ENCODE results near the gene ENDOV. TPM values are rescaled to one million over a fixed set of nuclear protein-coding genes. Genes with fewer than 3 reads are reported as not detected.

The ENDOV gene
- total RNA-seq, 1 experiment from 2014 or later: 60.1 TPM

DNA sequence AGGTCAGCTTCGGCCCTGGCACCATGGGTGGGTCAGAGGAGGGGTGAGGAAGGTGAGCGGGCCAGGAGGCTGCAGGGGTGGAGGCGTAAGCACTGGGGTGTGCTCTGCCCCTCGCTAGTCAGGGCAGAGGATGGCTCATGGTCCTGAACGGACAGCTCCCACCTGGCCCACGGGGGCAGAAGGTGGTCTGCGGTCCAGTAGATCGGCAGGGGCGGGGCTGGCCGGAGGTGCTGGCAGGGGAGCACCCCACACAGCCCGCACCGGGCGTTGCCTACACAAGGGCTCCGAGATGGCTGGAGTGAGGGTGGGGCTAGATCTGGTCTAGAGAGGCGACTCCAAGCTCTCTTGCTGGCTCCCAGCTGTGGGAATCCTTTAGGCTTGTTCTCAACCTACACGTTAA lies 53.3 kb downstream of the ENDOV start:
- no peak for DNase-seq (ENCODE audit: low spot score)

DNA sequence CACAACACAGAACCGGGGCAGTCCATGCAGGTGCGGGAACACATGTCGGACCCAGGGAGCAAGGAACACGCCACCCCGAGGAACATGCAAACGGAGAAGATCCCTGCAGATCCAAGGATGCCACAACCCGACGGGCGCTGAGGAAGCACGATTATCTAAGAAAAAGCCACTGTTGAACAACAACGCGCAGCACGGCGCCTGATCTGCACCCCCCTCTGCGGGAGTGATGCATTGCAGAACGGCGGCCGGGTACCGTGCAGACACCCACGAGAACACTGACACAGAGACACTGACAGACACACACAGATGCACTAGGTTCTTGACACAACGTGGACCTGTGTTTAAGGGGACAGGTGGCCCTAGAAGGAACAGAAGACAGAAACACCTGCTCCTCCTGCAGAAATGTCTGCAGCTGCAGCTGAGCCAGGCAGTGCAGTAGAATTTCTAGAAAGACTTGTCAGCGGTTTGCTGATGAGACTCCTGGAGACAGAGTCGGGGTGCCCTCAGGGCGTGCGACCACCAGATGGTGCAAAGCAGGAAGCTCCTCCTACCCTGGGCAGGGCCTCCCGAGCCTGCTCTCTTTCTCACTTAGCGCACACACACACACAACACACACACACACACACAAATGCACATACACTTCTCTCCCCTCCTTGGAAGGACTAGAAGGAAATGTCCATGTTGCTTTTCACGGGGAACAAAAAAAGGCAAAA lies 54.0 kb downstream of the ENDOV start:
- no peak for DNase-seq (ENCODE audit: low spot score)

DNA sequence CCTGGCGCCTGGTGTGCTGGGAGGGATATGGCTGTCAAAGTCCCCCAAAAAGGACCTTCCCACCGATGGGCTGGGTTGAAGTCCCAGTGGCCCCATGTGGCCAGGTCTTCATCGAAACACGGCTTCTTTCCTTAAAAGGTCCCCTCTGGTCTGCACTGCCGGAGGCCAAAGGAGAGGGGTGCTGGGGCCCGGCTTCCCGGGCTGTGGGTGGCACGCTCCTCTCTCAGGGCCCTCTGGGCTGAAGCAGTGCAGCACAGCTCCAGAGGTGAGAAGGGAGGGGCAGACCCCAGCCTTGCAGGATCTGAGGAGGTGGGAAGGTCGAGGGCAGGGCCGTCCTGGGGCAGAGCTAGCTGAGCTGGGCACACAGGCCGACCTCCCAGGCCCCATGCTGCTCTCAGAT lies 54.7 kb downstream of the ENDOV start:
- no peak for DNase-seq (ENCODE audit: low spot score)

DNA sequence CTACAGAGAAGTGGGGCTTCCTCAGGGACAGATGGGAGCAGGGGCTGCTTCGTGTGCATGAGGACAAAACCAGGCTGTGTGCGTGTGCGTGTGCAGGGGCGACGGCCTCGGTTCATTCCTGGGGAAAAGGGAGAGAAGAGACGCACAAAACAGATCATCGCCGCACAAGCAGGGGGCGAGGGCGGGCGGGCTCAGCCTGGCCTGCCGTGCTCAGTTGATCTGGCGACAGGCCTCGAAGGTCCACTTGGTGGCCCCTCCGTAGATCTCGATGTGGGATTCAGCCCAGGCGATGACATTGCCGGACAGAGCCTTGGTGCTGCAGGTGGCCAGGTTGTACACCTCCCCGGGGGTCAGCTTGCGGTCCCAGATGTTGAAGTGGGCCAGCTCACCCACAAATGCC lies 55.6 kb downstream of the ENDOV start:
- DNase-seq (ENCODE audit: low spot score): no peak

DNA sequence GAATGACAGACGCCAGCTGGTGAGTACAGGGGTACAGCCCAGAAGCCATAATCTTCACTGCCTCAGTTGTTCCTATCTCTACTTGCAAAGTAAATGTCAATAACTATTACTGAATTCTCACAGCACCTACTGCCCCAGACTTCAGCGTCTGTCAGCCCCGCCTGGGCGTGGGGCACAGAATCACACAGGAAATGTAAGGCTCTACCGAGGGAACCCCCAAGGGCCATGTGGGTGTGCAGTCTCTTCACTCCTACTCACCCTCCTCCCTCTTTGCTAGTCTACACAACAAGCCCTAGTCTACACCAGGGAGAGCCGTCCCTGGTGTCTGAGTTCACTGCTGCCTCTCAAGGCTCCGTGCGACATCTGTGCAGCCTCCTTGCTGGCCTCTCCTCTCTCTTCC lies 57.0 kb downstream of the ENDOV start:
- DNase-seq (ENCODE audit: low spot score): no peak

DNA sequence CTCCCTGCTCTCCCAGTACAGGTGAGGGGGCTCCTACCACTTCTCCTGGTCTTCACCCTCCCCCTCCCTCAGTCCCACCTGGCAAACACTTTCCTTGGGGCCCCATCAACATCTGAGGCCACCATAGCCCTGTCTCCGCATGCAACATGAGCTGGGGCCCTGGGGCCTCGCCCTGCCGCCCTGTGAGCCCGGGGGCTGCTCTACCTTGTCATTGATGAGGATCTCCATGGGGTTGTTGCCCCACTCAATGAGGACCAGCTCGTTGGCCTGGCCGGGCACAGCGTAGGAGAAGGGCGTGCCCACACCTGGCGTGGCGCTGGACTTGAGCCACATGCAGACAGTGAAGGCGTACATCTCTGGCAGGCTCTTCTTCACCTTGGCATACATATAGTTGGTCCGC lies 58.0 kb downstream of the ENDOV start:
- DNase-seq (ENCODE audit: low spot score): no peak

DNA sequence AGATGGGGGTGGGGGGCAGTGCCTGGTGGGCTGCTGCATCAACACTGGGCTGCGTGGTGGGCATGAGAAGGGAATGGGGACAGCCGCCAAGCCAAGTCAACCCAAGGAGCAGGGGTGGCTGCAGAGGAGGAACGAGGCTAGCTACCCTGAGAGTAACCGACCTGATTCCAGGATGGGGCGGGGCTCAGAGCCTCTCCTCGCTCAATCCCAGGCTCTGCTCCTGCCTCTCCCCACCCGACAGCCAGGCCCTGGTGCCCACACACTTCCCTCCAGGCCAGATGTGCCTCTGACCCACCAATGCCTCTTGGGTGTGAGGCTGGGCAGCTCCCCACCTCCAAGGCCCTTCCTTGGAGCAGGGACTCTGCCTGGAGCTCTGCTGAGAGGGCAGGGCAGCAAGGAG lies 58.7 kb downstream of the ENDOV start:
- DNase-seq (ENCODE audit: low spot score): no peak

DNA sequence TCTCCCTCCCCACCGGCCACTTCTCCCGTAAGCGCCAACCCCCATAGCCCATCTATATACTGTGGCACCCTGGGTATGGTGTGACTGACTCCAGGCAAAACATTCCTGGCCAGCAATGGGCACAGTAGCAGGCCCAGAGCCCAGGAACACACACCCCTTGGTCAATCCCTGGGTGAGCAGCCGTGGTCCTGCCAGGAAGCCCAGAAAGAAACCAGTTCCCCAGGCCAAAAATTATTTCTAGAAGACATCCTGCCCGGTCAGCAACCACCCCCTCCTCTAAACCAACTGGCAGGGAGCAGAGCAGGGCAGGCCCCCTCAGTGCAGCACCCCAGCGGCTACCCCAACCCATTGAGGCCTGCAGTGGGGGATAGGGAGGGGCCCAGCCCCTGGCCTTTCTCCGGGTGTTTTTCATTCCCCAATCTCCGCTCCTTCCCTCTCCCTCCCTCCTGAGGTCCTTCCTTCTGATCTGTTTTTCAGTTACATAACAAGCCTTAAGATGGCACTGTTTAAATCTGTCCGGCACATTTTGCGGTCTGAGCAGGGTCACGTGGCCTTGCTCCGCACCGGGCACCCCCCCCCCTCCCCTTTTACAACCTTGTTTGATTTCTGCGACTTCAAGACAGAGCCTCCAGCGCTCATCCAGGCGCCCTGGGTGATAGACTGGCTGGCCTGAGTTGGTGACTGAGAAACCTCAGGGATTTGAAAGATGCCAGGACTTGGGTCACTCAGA lies 59.4 kb downstream of the ENDOV start:
- peak; percentile 44 for DNase-seq (ENCODE audit: low spot score)

DNA sequence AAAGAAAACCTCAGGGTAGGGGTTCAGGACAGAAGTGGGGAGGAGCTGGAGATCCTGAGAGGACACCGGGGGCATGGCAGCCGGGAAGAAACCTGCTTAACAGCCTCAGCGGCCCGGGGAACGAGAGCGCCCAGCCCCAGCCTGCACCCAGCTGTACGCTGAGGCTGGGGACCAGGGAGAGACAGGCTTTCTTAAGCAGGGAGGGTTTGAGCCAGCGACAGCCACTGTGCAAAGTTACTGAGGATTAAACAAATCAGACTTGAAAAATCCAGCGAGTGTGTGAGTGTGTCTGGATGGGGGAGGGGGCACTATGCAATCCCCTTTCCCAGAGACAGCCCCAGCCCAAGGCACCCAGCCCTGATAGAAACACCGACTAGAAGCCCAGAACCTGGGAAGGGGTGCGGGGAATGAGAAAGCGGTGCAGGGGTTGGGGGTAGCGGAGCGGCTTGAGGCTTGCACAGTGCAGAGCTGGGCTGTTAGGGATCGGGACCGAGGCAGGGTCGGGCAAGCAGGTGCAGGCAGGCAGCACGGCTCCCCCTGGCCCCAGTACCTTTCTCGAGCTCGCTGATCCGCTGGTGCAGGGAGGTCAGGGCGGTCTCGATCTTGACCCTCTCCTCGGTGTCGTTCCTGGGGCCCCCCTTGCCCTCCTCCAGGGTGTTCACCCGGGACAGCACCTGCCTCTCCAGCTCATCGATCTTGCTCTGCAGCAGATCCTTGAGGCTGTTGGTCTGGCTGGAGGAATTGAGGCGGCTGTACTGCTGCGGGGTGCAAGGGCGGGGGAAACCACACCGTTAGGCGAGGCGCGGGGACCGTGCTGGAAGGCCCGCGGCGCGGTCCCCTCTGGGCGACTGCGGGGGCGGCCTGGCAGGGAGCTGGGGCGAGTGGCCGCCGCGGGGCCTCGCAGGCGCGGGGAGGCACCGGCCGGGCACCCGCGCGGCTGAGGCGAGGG lies 60.3 kb downstream of the ENDOV start:
- DNase-seq (ENCODE audit: low spot score): no peak

DNA sequence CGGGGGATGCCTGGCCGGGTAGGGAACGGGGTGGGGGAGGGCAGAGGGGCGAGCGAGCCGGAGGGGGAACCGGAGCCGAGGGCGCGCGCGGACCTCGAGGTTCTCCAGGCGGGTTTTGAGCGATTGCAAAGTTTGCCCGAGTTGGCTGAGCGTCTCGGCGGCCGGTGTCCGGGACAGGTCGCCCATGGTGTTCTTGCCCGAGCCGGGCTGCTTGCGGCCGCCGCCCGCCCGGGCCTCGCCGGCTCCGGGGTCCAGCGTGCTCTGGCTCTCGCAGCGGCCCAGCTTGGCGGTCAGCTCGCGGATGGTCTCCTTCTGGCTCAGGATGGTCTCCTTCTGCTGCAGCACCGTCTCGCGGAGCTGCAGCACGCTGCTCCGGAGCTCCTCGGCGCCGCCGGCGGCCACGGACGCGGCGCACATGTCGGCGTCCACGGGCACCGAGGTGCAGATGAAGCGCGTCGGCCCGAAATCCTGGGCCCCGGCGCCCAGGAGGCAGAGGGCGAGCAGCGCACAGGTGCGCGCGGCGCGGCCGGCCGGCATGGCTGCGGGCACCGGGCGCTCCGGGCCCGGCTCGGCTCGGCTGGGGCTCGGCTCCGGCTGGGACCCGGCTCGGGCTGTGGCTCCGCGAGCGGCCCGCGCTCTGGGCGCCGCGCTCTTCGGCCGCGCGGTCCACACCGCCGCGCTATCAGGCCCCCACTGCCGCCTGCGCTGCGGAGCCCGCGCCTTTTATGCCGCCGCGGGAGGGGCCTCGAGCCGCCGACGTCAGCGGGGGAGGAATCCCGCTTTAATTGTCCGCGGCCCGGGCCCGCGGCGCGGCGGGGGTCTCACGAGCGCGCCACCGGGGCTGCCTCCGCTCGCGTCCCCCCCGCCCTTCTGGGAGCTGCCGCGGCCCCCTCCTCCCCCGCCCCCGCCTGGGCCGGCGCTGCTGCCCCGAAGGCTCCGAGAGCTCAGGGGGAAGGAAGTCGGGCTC lies 61.2 kb downstream of the ENDOV start, which contains the start of gene NPTX1:
Gene NPTX1, minus strand, starts transcription at position 698 of the 967 bp plus-strand sequence. Its CDS starts 161 bp downstream, at position 537.
- no peak for DNase-seq (ENCODE audit: low spot score)

DNA sequence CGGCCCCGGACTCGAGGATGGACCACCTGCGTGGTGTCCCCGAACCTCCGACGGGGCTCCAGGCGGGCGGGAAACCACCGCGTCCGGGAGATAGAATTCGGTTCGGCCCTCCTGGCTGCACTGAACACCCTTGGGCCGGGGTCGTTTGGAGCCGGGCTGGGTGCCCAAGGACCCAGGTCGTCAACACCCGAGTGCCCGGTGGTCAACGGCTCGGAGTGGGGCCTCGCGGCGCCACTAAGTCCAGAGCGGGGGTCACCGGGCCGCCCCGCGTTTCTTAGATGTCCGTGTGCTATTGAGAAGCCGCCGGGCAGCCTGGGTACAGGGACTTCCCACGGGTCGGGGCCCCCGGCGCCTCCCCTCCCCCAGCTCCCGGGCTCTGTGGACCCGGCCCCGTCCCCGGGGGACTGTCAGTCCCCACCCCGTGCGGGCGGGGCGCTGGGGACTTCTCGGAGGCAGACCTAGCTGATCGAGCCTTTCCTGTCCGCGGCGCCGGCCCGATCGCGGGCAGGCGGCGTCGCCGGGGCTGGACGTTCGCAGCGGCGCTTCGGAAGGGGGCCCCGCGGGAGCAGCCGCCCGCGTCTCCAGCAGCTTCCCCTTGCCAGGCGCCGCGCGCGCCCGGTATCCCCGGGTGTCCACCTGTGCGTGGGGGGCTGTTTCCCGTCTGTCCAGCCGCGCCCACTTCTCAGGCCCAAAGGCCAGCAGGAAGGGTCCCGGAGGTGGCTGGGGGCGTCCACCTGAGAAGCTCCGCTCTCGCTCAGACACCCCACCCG lies 62.1 kb downstream of the ENDOV start:
- DNase-seq (ENCODE audit: low spot score): no peak

DNA sequence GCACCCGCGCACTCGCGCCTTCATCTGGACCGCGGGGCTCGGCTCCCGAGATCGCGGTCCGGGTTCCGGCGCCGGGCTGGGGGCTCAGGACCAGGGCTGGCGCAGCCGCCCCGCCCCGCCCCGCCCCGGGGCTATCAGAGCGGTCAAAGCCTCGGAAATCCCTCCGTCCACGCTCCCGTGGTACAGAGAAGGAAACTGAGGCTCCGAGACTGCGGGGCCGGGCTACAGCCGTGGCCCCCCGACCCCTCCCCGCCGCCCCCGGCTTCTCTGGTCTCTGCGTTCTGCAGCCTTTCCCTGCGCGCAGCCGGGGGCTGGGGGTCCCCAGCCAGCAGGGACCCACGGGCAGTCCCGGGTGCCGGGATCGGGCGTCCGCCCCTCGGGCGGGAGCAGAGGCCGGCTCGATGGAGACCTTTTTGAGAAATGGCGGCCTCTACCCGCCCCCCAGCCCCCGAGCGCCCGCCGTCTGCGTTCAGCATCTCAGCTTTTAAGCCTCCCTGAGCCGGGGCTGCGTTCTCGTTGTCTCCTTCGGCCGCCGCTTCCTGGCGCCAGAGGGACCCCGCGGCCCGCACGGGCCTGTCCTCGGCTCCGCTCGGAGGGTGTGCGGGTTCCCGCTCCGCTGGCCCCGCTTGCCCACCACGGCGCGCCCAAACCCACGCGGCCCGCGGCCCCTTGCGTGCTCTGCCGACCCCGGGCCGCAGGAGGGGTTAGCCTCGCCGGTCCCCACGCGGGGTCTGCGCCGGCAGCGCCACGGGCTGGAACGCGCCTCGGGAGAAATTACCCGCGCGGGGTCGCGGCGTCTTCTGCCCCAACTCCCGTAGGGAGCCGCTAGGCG lies 62.9 kb downstream of the ENDOV start:
- DNase-seq (ENCODE audit: low spot score): no peak

DNA sequence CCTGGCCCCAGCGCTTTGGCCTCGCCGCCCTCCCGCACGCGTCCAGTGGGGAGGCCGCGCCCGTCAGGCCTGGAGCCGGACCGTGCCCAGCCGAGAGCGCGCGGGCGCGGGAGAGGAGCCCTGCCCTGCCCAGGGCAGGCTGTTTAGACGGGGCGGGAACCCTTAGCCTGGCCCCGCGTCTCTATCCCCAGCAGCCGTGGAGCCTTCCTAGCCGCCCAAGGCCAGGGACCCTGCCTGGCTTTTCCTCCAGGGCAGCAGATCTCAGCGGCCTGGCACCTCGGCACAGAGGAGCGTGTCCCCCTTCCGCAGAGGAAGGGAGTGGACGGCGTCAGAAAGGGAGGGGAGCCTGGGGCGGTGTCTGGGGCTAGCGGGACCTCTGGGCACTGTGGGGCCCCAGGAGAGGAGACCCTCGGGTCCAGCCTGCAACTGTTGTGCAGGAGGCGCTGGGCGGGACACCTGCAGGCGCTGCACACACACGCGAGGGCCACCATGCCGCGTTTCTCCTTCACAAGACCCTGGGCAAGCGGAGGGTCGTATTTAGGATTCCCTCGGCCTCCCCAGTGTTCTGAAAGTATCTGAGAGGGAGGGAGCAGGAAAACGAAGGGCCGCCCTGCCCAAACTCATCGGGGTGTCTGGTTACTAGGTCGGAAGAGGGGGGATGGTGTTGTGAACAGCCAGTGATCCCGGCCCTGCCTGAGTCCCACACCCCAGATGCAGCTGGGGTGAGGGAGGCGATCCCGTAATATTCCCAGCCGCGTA lies 63.7 kb downstream of the ENDOV start:
- no peak for DNase-seq (ENCODE audit: low spot score)

DNA sequence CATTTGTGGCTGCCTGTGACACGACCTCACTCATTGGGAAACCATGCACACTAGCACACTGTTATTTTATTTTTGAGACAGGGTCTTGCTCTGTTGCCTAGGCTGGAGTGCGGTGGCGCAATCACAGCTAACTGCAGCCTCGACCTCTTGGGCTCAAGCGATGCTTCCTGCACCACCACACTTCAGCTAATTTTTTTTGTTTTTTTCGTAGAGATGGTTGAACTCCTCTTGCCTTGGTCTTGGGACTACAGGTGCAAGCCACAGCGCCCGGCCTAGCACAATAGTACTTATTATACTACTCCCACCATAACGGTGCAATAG lies 64.2 kb downstream of the ENDOV start:
- no peak for DNase-seq (ENCODE audit: low spot score)

DNA sequence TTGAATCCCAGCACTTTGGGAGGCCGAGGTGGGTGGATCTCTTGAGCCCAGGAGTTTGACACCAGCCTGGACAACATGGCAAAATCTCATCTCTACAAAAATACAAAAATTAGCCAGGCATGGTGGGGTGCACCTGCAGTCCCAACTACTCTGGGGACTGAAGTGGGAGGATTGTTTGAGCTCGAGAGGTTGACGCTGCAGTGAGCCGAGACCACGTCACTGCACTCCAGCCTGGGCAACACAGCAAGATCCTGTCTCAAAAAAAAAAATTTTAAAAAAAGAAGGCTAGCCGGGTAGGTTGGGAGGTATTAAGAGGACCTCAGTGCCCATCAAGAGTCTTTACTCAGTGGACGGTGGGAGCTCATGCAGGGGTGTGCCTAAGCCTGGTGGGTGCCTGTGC lies 65.3 kb downstream of the ENDOV start:
- DNase-seq (ENCODE audit: low spot score): no peak

DNA sequence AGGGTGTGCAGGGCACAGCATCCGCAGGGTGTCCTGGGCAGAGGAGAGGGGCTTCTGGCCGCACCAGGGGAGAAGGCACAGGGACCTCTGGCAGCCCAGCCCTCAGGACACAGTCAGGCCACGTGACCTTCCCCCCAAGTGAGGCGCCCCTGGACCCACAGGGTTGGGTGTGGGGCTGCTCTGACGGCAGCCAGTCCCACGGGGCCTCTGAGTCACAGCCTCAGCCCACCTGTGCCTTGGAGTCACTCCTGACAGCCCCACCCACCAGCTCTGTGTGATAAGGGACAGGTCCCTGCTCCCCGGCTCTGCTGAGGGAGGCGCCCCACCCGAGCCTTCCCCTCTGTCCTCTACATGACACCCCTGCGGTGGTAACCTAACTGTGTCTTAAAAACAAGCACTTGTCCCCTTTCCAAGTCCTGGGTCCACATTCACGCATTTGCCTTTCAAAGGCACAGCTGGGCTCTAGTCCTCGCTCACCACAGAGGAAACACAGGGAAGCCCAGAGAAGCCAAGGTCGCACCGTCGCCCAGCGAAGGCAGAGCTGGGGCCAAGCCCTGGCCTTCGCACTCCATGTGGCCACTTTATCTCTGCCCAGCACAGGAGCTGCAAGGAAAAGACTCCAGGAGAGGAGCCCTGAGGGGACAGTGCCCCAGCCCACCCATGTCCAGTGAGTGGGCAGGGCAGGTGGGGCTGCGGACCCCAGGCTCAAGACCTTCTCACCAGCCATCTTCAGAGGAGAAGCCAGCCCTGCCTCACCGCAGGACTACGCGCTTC lies 66.5 kb downstream of the ENDOV start:
- no peak for DNase-seq (ENCODE audit: low spot score)

DNA sequence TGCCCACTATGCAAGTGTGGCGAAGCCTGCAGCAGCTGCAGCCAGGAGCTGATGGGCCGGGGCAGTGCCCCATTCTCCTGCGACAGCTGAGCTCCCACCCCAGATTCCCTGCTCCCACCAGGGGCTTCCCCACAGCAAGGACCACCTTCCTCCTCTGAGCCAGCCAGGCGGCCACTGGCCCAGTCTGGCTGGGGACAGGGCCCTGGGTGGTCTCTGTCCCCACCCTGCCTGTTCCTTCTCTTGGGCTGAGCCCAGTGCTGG lies 67.0 kb downstream of the ENDOV start:
- no peak for DNase-seq (ENCODE audit: low spot score)

DNA sequence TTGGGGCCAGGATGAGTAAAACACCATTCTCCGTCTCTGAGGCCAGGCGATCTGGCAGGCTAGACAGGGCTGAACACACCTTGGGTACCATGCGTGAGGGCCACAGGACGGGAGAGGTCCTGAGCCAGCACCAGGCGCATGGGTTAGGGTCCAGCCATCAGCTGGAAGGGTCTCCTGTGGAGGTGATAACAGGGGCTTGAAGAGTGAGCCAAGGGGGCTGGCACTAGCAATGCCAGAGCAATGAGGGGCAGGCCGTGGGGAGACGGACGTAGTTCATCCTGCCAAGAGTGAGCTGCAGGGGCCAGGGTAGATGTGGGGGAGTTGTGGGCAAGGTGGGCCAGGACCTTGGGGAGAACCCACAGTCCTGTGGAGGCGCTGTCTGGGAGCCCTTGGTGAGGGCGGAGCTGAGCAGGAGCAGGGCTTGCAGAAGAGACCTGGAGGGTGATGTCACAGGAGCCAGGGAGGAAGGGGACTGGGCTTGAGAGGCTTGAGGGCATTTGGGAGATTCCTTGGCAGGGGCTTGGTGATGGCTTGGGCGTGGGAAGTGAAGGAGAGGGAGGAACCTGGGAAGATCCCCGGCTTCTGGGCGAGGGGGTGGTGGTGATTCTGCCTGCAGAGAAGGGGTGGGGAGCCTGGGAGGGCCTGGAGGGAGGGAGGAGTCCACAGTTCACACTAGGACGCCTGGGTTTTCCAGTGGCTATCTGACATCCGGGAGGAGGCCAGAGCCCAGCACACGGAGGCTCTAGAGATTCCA lies 67.8 kb downstream of the ENDOV start:
- peak; percentile 49 for DNase-seq (ENCODE audit: low spot score)
